ENCODE data around the gene PTGFR. TPM values are rescaled to one million over a fixed set of nuclear protein-coding genes. Genes with fewer than 3 reads are reported as not detected.

The PTGFR gene
- total RNA-seq, 1 experiment from 2014 or later: not detected

DNA sequence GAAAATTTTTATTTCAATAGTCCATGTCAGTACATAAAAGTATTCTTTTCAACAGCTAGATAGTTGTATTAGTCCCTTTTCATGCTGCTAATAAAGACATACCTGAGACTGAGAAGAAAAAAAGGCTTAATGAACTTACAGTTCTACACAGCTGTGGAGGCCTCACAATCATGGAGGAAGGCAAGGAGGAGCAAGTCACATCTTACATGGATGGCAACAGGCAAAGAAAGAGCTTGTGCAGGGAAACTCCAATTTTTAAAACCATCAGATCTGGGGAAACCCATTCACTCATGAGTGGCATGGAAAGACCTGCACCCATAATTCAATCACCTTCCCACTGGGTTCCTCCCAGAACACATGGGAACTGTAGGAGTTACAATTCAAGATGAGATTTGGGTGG, 50.7 kb downstream of the PTGFR start:
- no peaks in the 10 kb centered on the region for H3K4me1 Mint-ChIP-seq (ENCODE audit: low read depth, unreplicated experiment)
- BruUV-seq (replicated peaks): no TSS peak
- peaks cover 8% of the 10 kb centered on the region for H3K9me3 Mint-ChIP-seq (ENCODE audit: unreplicated experiment)
- peaks cover 2% of the 10 kb centered on the region for H3K27me3 Mint-ChIP-seq (ENCODE audit: insufficient read depth, unreplicated experiment)
- Histone ChIP-seq H3K27me3 (replicated peaks; ENCODE audit: control insufficient read depth, insufficient read depth, low read length) (no peaks in the 10 kb centered on the region), H3K36me3 (ENCODE audit: control insufficient read depth, insufficient read depth, low read length) (no peaks in the 10 kb centered on the region), H3K4me3 (ENCODE audit: low read depth, low read length) (no peak overlapping the region), H3K9me3 (no peaks in the 10 kb centered on the region), H3K4me1 (no peaks in the 10 kb centered on the region)
- intact Hi-C loops (cut with micrococcal nuclease; ENCODE audit: unreplicated experiment): no loop called here
- ChIA-PET POLR2A (no interaction called here), CTCF (no interaction called here)
- H3K36me3 Mint-ChIP-seq (ENCODE audit: insufficient read depth, unreplicated experiment): no peaks in the 10 kb centered on the region
- DNase-seq: no peak
- H3K4me3 Mint-ChIP-seq (ENCODE audit: unreplicated experiment): no peak overlapping the region
- H3K27ac Mint-ChIP-seq (ENCODE audit: unreplicated experiment): no peak overlapping the region
- TF ChIP-seq, protein P1, sequence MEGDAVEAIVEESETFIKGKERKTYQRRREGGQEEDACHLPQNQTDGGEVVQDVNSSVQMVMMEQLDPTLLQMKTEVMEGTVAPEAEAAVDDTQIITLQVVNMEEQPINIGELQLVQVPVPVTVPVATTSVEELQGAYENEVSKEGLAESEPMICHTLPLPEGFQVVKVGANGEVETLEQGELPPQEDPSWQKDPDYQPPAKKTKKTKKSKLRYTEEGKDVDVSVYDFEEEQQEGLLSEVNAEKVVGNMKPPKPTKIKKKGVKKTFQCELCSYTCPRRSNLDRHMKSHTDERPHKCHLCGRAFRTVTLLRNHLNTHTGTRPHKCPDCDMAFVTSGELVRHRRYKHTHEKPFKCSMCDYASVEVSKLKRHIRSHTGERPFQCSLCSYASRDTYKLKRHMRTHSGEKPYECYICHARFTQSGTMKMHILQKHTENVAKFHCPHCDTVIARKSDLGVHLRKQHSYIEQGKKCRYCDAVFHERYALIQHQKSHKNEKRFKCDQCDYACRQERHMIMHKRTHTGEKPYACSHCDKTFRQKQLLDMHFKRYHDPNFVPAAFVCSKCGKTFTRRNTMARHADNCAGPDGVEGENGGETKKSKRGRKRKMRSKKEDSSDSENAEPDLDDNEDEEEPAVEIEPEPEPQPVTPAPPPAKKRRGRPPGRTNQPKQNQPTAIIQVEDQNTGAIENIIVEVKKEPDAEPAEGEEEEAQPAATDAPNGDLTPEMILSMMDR (IDR thresholded peaks at IDR 0.05; ENCODE audit: insufficient read depth in 1 of 2, low read depth in 1 of 2, low read length in 1 of 2, severe bottlenecking in 1 of 2, unreplicated experiment in 1 of 2): no peak

DNA sequence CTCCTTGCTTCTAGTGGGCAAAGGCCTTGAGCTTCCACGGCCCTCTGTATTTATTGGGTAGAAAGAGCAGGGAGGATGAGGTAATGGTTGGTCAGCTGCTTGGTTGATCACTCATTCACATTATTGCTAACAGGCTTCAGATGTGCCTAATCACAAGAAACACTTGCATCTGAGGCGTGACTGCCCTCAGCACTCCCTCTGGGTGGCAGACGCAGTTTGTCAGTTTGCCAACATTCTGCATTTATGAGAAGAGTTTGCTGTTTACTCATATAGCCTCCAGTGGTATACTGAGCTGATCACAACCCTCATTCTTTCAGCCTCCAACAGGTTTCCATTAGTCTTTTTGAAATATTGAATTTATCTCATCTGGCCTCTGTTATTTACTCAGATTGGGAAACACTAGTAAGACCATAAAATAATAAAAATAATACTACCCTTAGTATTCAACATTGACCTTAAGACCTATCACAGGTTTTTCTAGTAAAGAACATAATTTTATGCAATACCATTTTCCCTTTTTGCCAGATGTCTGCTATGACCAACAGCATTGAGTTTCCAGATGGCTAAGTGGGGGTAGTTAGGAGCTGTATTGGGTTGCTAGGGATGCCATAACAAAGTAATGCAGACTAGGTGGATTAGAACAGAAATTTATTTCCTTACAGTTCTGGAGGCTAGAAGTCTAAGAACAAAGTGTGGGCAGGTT, 53.3 kb downstream of the PTGFR start:
- H3K27me3 ChIP-seq (replicated peaks; ENCODE audit: control insufficient read depth, insufficient read depth, low read length): no peaks in the 10 kb centered on the region
- H3K4me1 Mint-ChIP-seq (ENCODE audit: low read depth, unreplicated experiment): no peaks in the 10 kb centered on the region
- H3K36me3 Mint-ChIP-seq (ENCODE audit: insufficient read depth, unreplicated experiment): no peaks in the 10 kb centered on the region
- intact Hi-C loops (cut with micrococcal nuclease; ENCODE audit: unreplicated experiment): no loop called here
- no peak overlapping the region for H3K4me3 Mint-ChIP-seq (ENCODE audit: unreplicated experiment)
- no peaks in the 10 kb centered on the region for H3K9me3 ChIP-seq
- no peaks in the 10 kb centered on the region for H3K27me3 Mint-ChIP-seq (ENCODE audit: insufficient read depth, unreplicated experiment)
- no peaks in the 10 kb centered on the region for H3K4me1 ChIP-seq
- no peaks in the 10 kb centered on the region for H3K36me3 ChIP-seq (ENCODE audit: control insufficient read depth, insufficient read depth, low read length)
- CTCF ChIA-PET: no interaction called here
- POLR2A ChIA-PET: no interaction called here
- H3K4me3 ChIP-seq (ENCODE audit: low read depth, low read length): no peak overlapping the region
- BruUV-seq (replicated peaks): no TSS peak
- TF ChIP-seq, protein P1 (IDR thresholded peaks at IDR 0.05; ENCODE audit: insufficient read depth in 1 of 2, low read depth in 1 of 2, low read length in 1 of 2, severe bottlenecking in 1 of 2, unreplicated experiment in 1 of 2): no peak
- H3K27ac Mint-ChIP-seq (ENCODE audit: unreplicated experiment): no peak overlapping the region
- peaks cover 8% of the 10 kb centered on the region for H3K9me3 Mint-ChIP-seq (ENCODE audit: unreplicated experiment)
- no peak for DNase-seq

DNA sequence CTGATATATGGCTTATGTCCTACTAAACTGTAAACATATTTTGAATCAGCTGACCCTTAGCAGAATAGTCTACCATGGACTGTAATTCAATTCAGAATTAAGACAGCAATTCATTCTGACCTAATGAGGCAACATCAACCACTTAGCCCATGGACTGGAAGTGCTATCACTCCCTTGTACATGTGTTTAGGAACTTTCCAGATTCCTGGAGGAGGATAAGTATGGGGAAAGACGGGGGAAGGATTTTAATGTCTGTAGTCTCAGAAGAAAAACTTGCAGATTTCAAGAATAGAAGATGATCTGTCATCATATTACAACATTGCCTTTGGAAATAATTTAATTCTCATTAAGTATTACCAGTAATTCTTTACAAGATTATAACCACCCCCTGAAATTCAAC, 56.3 kb downstream of the PTGFR start:
- no peak overlapping the region for H3K4me3 ChIP-seq (ENCODE audit: low read depth, low read length)
- H3K36me3 Mint-ChIP-seq (ENCODE audit: insufficient read depth, unreplicated experiment): no peaks in the 10 kb centered on the region
- POLR2A ChIA-PET: no interaction called here
- H3K27ac Mint-ChIP-seq (ENCODE audit: unreplicated experiment): no peak overlapping the region
- H3K4me3 Mint-ChIP-seq (ENCODE audit: unreplicated experiment): no peak overlapping the region
- H3K36me3 ChIP-seq (ENCODE audit: control insufficient read depth, insufficient read depth, low read length): no peaks in the 10 kb centered on the region
- BruUV-seq (replicated peaks): no TSS peak
- H3K9me3 ChIP-seq: no peaks in the 10 kb centered on the region
- H3K9me3 Mint-ChIP-seq (ENCODE audit: unreplicated experiment): no peaks in the 10 kb centered on the region
- no peaks in the 10 kb centered on the region for H3K27me3 Mint-ChIP-seq (ENCODE audit: insufficient read depth, unreplicated experiment)
- intact Hi-C loops (cut with micrococcal nuclease; ENCODE audit: unreplicated experiment): no loop called here
- CTCF ChIA-PET: no interaction called here
- H3K4me1 ChIP-seq: no peaks in the 10 kb centered on the region
- no peaks in the 10 kb centered on the region for H3K4me1 Mint-ChIP-seq (ENCODE audit: low read depth, unreplicated experiment)
- TF ChIP-seq, protein P1 (IDR thresholded peaks at IDR 0.05; ENCODE audit: insufficient read depth in 1 of 2, low read depth in 1 of 2, low read length in 1 of 2, severe bottlenecking in 1 of 2, unreplicated experiment in 1 of 2): no peak
- DNase-seq: no peak
- no peaks in the 10 kb centered on the region for H3K27me3 ChIP-seq (replicated peaks; ENCODE audit: control insufficient read depth, insufficient read depth, low read length)

Measured in Caco-2 (cell line).